HG02884 (cell line): Measurements from ENCODE around the gene GYG2.
"Not testable (repeated sequence)": the region's sequence is repeated elsewhere in the genome, so short reads cannot be mapped to it uniquely, and the experiment has no call there.

Experiments
- ATAC-seq: cut with Tn5 transposase; IDR thresholded peaks from one replicate; pipeline ENCODE4 v1.9.1; 2021; ENCODE audit warnings: mild to moderate bottlenecking, moderate library complexity; ENCODE audit not compliant: unreplicated experiment

The GYG2 gene

GRCh38 chrX:2812161-2812907 lies 16.4 kb upstream of the GYG2 start:
- not testable (repeated sequence) for ATAC-seq

- ATAC-seq = no peak
Measured at GRCh38 chrX:2817036-2817435, 11.7 kb upstream of the GYG2 start.

GRCh38 chrX:2819345-2820135 lies 9.2 kb upstream of the GYG2 start:
- no peak for ATAC-seq

GRCh38 chrX:2820136-2820771 lies 8.5 kb upstream of the GYG2 start:
- no peak for ATAC-seq

- ATAC-seq = no peak
Measured at GRCh38 chrX:2823795-2824386, 4.8 kb upstream of the GYG2 start.

- ATAC-seq = no peak
Measured at GRCh38 chrX:2824886-2825285, 3.8 kb upstream of the GYG2 start.

- no peak for ATAC-seq
Measured at GRCh38 chrX:2828959-2829411, 255 bp downstream of the GYG2 start.

- ATAC-seq = no peak
Measured at GRCh38 chrX:2829469-2830246, 928 bp downstream of the GYG2 start.

- no peak for ATAC-seq
Measured at GRCh38 chrX:2831471-2832228, 2.9 kb downstream of the GYG2 start.

- ATAC-seq = no peak
Measured at GRCh38 chrX:2837961-2838360, 9.2 kb downstream of the GYG2 start.

- no peak for ATAC-seq
Measured at GRCh38 chrX:2840961-2841360, 12.2 kb downstream of the GYG2 start.

GRCh38 chrX:2841537-2841936 lies 12.8 kb downstream of the GYG2 start:
- no peak for ATAC-seq

GRCh38 chrX:2846992-2847391 lies 18.3 kb downstream of the GYG2 start:
- ATAC-seq = no peak

- ATAC-seq = no peak
Measured at GRCh38 chrX:2848871-2849301, 20.2 kb downstream of the GYG2 start.

GRCh38 chrX:2854918-2855317 lies 26.2 kb downstream of the GYG2 start:
- no peak for ATAC-seq

GRCh38 chrX:2855761-2856160 lies 27.0 kb downstream of the GYG2 start:
- no peak for ATAC-seq

GRCh38 chrX:2857566-2857965 lies 28.8 kb downstream of the GYG2 start:
- no peak for ATAC-seq

GRCh38 chrX:2859197-2859797 lies 30.6 kb downstream of the GYG2 start:
- no peak for ATAC-seq

- no peak for ATAC-seq
Measured at GRCh38 chrX:2862404-2862803, 33.7 kb downstream of the GYG2 start.
